ENCODE measurements around the gene CTNNA1. TPM values are rescaled to one million over a fixed set of nuclear protein-coding genes. Genes with fewer than 3 reads are reported as not detected.

The CTNNA1 gene
- total and polyA plus RNA-seq, 2 donors from 2014 or later, result 177 to 463 TPM

DNA sequence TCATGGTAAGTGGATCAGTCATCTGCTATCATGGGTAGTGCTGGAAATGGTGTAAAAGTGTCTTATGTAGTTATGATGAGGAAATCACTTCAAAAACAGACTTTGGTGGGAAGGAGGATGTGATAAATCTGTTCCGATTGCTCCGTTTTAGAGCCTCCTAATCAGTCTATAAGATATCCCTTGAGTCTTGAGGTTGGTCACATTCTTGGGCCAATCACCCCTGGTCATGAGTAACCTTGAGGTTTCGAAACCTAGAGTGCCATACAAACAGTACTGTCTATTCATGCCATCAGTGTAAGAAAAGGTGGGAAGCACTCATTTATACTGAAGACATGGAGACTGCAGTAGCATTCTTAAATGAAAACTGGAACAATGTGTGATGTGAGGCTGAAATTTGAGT, 76.1 kb downstream of the CTNNA1 start:
- Histone ChIP-seq H3K36me3 (ENCODE audit: control insufficient read depth in 2 of 3, insufficient read depth in 3 of 3, low read length in 3 of 3) (peaks cover 3 to 33% (median 11%) of the 10 kb centered on the region in 3 donors), H3K4me3 (ENCODE audit: low read length in 3 of 3) (no peak overlapping the region), H3K27me3 (ENCODE audit: control insufficient read depth, insufficient read depth, low read length) (no peaks in the 10 kb centered on the region), H3K4me1 (ENCODE audit: control insufficient read depth in 2 of 3, insufficient read depth in 2 of 3, low read depth in 1 of 3, low read length in 3 of 3) (no peaks in the 10 kb centered on the region), H3K9ac (ENCODE audit: low read length in 3 of 3) (no peak overlapping the region), H3K27ac (ENCODE audit: low read depth in 2 of 2, low read length in 2 of 2) (no peak overlapping the region), H3K9me3 (ENCODE audit: control insufficient read depth in 2 of 3, insufficient read depth in 1 of 3, low read length in 3 of 3) (no peaks in the 10 kb centered on the region)
- DNase-seq (no peak), FAIRE-seq (no peak)
- intact Hi-C loops (cut with DNase I), result no loop called here
- TF ChIP-seq, protein P1, sequence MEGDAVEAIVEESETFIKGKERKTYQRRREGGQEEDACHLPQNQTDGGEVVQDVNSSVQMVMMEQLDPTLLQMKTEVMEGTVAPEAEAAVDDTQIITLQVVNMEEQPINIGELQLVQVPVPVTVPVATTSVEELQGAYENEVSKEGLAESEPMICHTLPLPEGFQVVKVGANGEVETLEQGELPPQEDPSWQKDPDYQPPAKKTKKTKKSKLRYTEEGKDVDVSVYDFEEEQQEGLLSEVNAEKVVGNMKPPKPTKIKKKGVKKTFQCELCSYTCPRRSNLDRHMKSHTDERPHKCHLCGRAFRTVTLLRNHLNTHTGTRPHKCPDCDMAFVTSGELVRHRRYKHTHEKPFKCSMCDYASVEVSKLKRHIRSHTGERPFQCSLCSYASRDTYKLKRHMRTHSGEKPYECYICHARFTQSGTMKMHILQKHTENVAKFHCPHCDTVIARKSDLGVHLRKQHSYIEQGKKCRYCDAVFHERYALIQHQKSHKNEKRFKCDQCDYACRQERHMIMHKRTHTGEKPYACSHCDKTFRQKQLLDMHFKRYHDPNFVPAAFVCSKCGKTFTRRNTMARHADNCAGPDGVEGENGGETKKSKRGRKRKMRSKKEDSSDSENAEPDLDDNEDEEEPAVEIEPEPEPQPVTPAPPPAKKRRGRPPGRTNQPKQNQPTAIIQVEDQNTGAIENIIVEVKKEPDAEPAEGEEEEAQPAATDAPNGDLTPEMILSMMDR (IDR thresholded peaks at IDR 0.05; ENCODE audit: borderline replicate concordance, extremely low read depth, insufficient read depth), result no peak

DNA sequence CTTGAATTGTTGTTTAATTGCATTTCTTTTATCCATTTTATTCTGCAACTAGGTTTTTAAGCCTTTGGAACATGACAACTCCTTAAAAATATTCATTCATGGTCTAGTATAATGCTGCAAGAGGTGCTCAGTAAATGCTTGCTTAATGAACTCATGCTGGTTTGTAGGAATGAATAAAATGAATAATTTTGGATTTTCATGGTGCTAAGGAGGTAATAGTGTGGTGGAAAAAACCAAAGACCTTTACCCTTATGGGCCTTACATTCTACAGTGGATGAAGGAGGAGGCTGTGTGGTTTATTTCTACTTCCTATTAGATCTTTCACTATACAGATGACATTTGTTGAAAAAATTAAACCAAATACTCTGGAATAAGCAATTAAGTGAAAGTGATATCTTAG, 78.5 kb downstream of the CTNNA1 start:
- H3K4me1 ChIP-seq (ENCODE audit: control insufficient read depth in 2 of 3, insufficient read depth in 2 of 3, low read depth in 1 of 3, low read length in 3 of 3), result no peaks in the 10 kb centered on the region
- no peaks in the 10 kb centered on the region for H3K9me3 ChIP-seq (ENCODE audit: control insufficient read depth in 2 of 3, insufficient read depth in 1 of 3, low read length in 3 of 3)
- DNase-seq (no peak), FAIRE-seq (no peak)
- TF ChIP-seq, protein P1 (IDR thresholded peaks at IDR 0.05; ENCODE audit: borderline replicate concordance, extremely low read depth, insufficient read depth), result no peak
- H3K4me3 ChIP-seq (ENCODE audit: low read length in 3 of 3), result no peak overlapping the region
- intact Hi-C loops (cut with DNase I), result no loop called here
- H3K27ac ChIP-seq (ENCODE audit: low read depth in 2 of 2, low read length in 2 of 2), result no peak overlapping the region
- H3K36me3 ChIP-seq (ENCODE audit: control insufficient read depth in 2 of 3, insufficient read depth in 3 of 3, low read length in 3 of 3), result peaks cover 3 to 22% (median 6%) of the 10 kb centered on the region in 3 donors
- no peaks in the 10 kb centered on the region for H3K27me3 ChIP-seq (ENCODE audit: control insufficient read depth, insufficient read depth, low read length)
- H3K9ac ChIP-seq (ENCODE audit: low read length in 3 of 3), result no peak overlapping the region

DNA sequence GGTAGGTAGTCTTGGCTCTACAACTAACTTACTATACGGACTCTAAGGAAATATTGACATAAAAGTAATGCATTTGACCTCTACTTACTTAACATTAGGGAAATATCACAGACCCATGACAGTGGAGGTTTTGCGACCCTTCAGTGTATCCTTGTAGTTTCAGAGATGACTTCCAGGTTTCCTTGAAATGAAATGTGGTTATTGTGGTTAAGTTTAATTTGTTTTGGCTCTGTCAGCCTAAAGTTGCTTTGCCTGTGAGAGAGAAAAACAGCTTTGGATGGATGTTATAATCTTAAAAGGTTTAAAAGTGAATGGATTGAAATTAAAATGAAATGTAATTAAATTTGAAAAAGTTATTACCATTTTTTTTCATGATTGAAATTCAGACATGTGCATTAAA, 79.0 kb downstream of the CTNNA1 start:
- Histone ChIP-seq H3K27me3 (ENCODE audit: control insufficient read depth, insufficient read depth, low read length) (no peaks in the 10 kb centered on the region), H3K27ac (ENCODE audit: low read depth in 2 of 2, low read length in 2 of 2) (no peak overlapping the region), H3K9ac (ENCODE audit: low read length in 3 of 3) (no peak overlapping the region), H3K4me3 (ENCODE audit: low read length in 3 of 3) (no peak overlapping the region), H3K9me3 (ENCODE audit: control insufficient read depth in 2 of 3, insufficient read depth in 1 of 3, low read length in 3 of 3) (no peaks in the 10 kb centered on the region), H3K36me3 (ENCODE audit: control insufficient read depth in 2 of 3, insufficient read depth in 3 of 3, low read length in 3 of 3) (peaks cover 0 to 21% (median 5%) of the 10 kb centered on the region in 3 donors), H3K4me1 (ENCODE audit: control insufficient read depth in 2 of 3, insufficient read depth in 2 of 3, low read depth in 1 of 3, low read length in 3 of 3) (no peaks in the 10 kb centered on the region)
- TF ChIP-seq, protein P1 (IDR thresholded peaks at IDR 0.05; ENCODE audit: borderline replicate concordance, extremely low read depth, insufficient read depth), result no peak
- no peak for DNase-seq
- FAIRE-seq, result no peak
- intact Hi-C loops (cut with DNase I), result no loop called here

DNA sequence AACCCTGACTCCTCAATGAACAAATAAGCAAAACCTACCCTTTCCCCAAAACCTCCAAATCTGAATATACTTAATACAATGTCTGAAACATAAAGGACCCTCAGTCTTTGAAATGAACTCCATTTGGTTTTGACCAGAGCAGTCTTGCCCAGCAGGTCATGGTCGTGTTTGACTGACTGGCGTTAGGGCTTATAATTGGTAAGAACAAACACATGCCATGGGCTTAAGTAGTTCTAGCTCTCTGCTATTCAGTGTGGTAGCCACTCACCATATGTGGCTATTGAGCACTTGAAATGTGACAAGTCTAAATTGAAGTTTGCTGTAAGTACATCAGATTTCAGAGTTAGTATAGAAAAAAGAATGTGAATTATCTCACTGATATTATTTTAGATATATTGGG, 79.9 kb downstream of the CTNNA1 start:
- Histone ChIP-seq H3K9me3 (ENCODE audit: control insufficient read depth in 2 of 3, insufficient read depth in 1 of 3, low read length in 3 of 3) (no peaks in the 10 kb centered on the region), H3K36me3 (ENCODE audit: control insufficient read depth in 2 of 3, insufficient read depth in 3 of 3, low read length in 3 of 3) (peaks cover 0 to 13% (median under 1%) of the 10 kb centered on the region in 3 donors), H3K9ac (ENCODE audit: low read length in 3 of 3) (no peak overlapping the region), H3K27me3 (ENCODE audit: control insufficient read depth, insufficient read depth, low read length) (no peaks in the 10 kb centered on the region), H3K27ac (ENCODE audit: low read depth in 2 of 2, low read length in 2 of 2) (no peak overlapping the region), H3K4me1 (ENCODE audit: control insufficient read depth in 2 of 3, insufficient read depth in 2 of 3, low read depth in 1 of 3, low read length in 3 of 3) (no peaks in the 10 kb centered on the region), H3K4me3 (ENCODE audit: low read length in 3 of 3) (no peak overlapping the region)
- intact Hi-C loops (cut with DNase I), result no loop called here
- TF ChIP-seq, protein P1 (IDR thresholded peaks at IDR 0.05; ENCODE audit: borderline replicate concordance, extremely low read depth, insufficient read depth), result no peak
- DNase-seq (no peak), FAIRE-seq (no peak)

All from kidney (tissue), 14 donors.